Upper lobe of left lung (tissue), 6 donors: ENCODE measurements around the gene STX8. TPM values are rescaled to one million over a fixed set of nuclear protein-coding genes. Genes with fewer than 3 reads are reported as not detected.

Experiments used
- ATAC-seq, 2 donors: fragments of 200-7000 bp; cut with Tn5 transposase; one replicate each; pipeline ENCODE4 v1.9.1; 2022; ENCODE audit warnings: mild to moderate bottlenecking in 2 of 2, moderate library complexity in 2 of 2; ENCODE audit not compliant: low FRiP score in 2 of 2
- DNase-seq, 2 donors: peaks; one replicate each; pipeline ENCODE4 v3.0.0-alpha.2; 2019 to 2020
- H3K27ac ChIP-seq, 4 donors: fragments of 200-600 bp; sonication (generic); one replicate each; pipeline ENCODE4 v1.5.1; 2016 to 2019
- H3K27me3 ChIP-seq, 4 donors: fragments of 200-600 bp; sonication (generic); one replicate each; pipeline ENCODE4 v1.5.1; 2017 to 2019
- H3K36me3 ChIP-seq, 4 donors: fragments of 200-600 bp; sonication (generic); one replicate each; pipeline ENCODE4 v1.5.1; 2016 to 2019
- H3K4me1 ChIP-seq, 4 donors: fragments of 200-600 bp; sonication (generic); one replicate each; pipeline ENCODE4 v1.5.1; 2018 to 2019
- H3K4me3 ChIP-seq, 4 donors: fragments of 200-600 bp; sonication (generic); one replicate each; pipeline ENCODE4 v1.5.1; 2017 to 2019; ENCODE audit warnings: mild to moderate bottlenecking in 2 of 4, moderate library complexity in 1 of 4
- H3K9me3 ChIP-seq, 4 donors: fragments of 200-600 bp; sonication (generic); one replicate each; pipeline ENCODE4 v1.5.1; 2018 to 2019
- EP300 ChIP-seq, 4 donors: sonication (generic); formaldehyde crosslinking; IDR thresholded peaks; one replicate each; pipeline ENCODE4 v1.5.1; 2017; ENCODE audit warnings: antibody characterized with exemption in 4 of 4, control low read depth in 2 of 4
- POLR2A ChIP-seq, 4 donors: fragments of 450-650 bp; IDR thresholded peaks; one replicate each; pipeline ENCODE4 v1.5.1; 2016 to 2017; ENCODE audit warnings: antibody characterized with exemption in 4 of 4, mild to moderate bottlenecking in 2 of 4
- POLR2AphosphoS5 ChIP-seq, 2 donors: sonication (generic); formaldehyde crosslinking; IDR thresholded peaks; one replicate each; pipeline ENCODE4 v1.5.1; 2017; ENCODE audit warnings: antibody characterized with exemption in 2 of 2
- WGBS, 2 donors: methylation state at CpG; one replicate each; pipeline ENCODE4 v1.1.5; 2017 to 2018; 5-methylcytosine and 5-hydroxymethylcytosine counted together
- total RNA-seq, 6 donors: library from RNA; depleted of rRNA in 4 of 6; stranded (reverse); fragments of >200 nt in 4 of 6; gene quantifications; one replicate each; pipeline versions ENCODE4 v1.1.0 to v1.2.1, GENCODE V29; 2016 to 2021
- TF ChIP-seq, protein P1 (sequence below), 6 experiments: fragments of 450-650 bp in 4 of 6; fragments of 200-600 bp in 2 of 6; sonication (generic) in 2 of 6; IDR thresholded peaks; one replicate each; pipeline ENCODE4 v1.5.1; 2016 to 2019; ENCODE audit warnings: antibody characterized with exemption in 6 of 6
- donor health status: DM: no; HTN: no; CAD: no; lungs with moderate emphysema.
- donor health status: DM: no; HTN: yes; CAD: no; lungs with severe emphysema.

STX8 gene
- total RNA-seq, 6 donors from 2014 or later: 39.2 to 138 (median 52.3) TPM

DNA sequence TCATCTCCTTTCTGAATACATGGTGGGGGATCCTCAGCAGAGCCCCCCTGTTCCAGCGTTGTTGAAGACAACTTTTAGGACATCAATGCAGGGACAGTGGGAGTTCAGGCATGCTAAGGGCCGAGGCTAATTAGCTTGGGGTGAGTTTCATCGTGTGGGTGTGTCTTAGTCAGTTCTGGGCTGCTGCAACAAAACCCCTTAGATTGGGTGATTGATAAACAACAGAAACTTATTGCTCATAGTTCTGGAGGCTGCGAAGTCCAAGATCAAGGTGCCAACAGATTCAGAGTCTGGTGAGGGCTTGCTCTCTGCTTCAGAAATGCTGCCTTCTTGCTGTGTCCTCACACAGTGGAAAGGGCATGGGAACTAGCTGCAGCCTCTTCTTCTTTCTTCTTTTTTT is 340.3 kb downstream of the STX8 start:
- H3K27me3 ChIP-seq: peaks cover 0 to 3% (median 0%) of the 10 kb centered on the region in 4 donors
- peaks cover 9 to 17% (median 11%) of the 10 kb centered on the region in 4 donors for H3K4me1 ChIP-seq
- ATAC-seq: no peak
- no peak for DNase-seq
- H3K36me3 ChIP-seq: no peaks in the 10 kb centered on the region
- H3K27ac ChIP-seq: no peak overlapping the region
- no peak overlapping the region for H3K4me3 ChIP-seq
- H3K9me3 ChIP-seq: no peaks in the 10 kb centered on the region
- 84 to 87% methylated on average over 4 of the region's 4 CpGs for whole genome bisulfite sequencing, 2 donors
- TF ChIP-seq POLR2AphosphoS5 (IDR thresholded peaks at IDR 0.05): no peak
- TF ChIP-seq EP300 (IDR thresholded peaks at IDR 0.05): no peak

GRCh38 chr17:9234389-9234945 is 341.2 kb downstream of the STX8 start:
- Histone ChIP-seq H3K4me3 (no peak overlapping the region), H3K36me3 (no peaks in the 10 kb centered on the region), H3K4me1 (peaks cover 4 to 10% (median 6%) of the 10 kb centered on the region in 4 donors), H3K9me3 (no peaks in the 10 kb centered on the region), H3K27ac (no peak overlapping the region), H3K27me3 (peaks cover 0 to 3% (median 0%) of the 10 kb centered on the region in 4 donors)
- no peak for TF ChIP-seq EP300 (IDR thresholded peaks at IDR 0.05)
- TF ChIP-seq POLR2AphosphoS5 (IDR thresholded peaks at IDR 0.05): no peak
- TF ChIP-seq, protein P1, sequence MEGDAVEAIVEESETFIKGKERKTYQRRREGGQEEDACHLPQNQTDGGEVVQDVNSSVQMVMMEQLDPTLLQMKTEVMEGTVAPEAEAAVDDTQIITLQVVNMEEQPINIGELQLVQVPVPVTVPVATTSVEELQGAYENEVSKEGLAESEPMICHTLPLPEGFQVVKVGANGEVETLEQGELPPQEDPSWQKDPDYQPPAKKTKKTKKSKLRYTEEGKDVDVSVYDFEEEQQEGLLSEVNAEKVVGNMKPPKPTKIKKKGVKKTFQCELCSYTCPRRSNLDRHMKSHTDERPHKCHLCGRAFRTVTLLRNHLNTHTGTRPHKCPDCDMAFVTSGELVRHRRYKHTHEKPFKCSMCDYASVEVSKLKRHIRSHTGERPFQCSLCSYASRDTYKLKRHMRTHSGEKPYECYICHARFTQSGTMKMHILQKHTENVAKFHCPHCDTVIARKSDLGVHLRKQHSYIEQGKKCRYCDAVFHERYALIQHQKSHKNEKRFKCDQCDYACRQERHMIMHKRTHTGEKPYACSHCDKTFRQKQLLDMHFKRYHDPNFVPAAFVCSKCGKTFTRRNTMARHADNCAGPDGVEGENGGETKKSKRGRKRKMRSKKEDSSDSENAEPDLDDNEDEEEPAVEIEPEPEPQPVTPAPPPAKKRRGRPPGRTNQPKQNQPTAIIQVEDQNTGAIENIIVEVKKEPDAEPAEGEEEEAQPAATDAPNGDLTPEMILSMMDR (IDR thresholded peaks at IDR 0.05): no peak
- no peak for TF ChIP-seq POLR2A (IDR thresholded peaks at IDR 0.05)
- ATAC-seq (no peak), DNase-seq (no peak)
- 81 to 84% methylated on average over 8 of the region's 8 CpGs for WGBS, 2 donors

GRCh38 chr17:9233761-9234160 is 341.9 kb downstream of the STX8 start:
- TF ChIP-seq EP300 (IDR thresholded peaks at IDR 0.05): no peak
- no peak for TF ChIP-seq POLR2A (IDR thresholded peaks at IDR 0.05)
- TF ChIP-seq, protein P1 (IDR thresholded peaks at IDR 0.05): no peak
- Histone ChIP-seq H3K4me3 (no peak overlapping the region), H3K4me1 (peaks cover 0 to 3% (median 0%) of the 10 kb centered on the region in 4 donors), H3K27me3 (peaks cover 0 to 3% (median 0%) of the 10 kb centered on the region in 4 donors), H3K27ac (no peak overlapping the region), H3K36me3 (no peaks in the 10 kb centered on the region), H3K9me3 (no peaks in the 10 kb centered on the region)
- peak in 1 of 2 donors; percentile 61 for DNase-seq
- 69 to 84% methylated on average over 2 to 7 of the region's 7 CpGs for WGBS, 2 donors
- ATAC-seq: no peak

DNA sequence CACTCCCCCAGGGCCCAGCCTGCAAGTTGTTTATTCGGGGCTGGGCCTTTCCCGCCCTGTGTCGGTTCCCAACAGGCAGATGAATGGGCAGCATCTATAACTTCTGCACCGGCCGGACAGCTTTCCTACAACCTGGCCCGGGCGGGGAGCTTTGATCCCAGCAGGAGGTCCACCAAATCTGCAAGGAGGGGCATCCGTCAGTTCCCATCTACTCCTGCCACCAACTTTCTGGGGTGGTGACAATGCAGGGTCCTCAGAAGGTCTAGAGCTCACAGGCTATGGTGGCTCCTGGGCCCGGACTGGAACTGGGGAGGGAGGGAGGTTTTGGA is 342.4 kb downstream of the STX8 start:
- peaks cover 0 to 3% (median 0%) of the 10 kb centered on the region in 4 donors for H3K27me3 ChIP-seq
- DNase-seq: no peak
- no peak overlapping the region for H3K4me3 ChIP-seq
- no peaks in the 10 kb centered on the region for H3K36me3 ChIP-seq
- TF ChIP-seq POLR2AphosphoS5 (IDR thresholded peaks at IDR 0.05): no peak
- no peak for TF ChIP-seq EP300 (IDR thresholded peaks at IDR 0.05)
- no peak for ATAC-seq
- no peak overlapping the region for H3K27ac ChIP-seq
- 57 to 60% methylated on average over 1 to 9 of the region's 9 CpGs for WGBS, 2 donors
- H3K4me1 ChIP-seq: no peaks in the 10 kb centered on the region
- no peaks in the 10 kb centered on the region for H3K9me3 ChIP-seq

DNA sequence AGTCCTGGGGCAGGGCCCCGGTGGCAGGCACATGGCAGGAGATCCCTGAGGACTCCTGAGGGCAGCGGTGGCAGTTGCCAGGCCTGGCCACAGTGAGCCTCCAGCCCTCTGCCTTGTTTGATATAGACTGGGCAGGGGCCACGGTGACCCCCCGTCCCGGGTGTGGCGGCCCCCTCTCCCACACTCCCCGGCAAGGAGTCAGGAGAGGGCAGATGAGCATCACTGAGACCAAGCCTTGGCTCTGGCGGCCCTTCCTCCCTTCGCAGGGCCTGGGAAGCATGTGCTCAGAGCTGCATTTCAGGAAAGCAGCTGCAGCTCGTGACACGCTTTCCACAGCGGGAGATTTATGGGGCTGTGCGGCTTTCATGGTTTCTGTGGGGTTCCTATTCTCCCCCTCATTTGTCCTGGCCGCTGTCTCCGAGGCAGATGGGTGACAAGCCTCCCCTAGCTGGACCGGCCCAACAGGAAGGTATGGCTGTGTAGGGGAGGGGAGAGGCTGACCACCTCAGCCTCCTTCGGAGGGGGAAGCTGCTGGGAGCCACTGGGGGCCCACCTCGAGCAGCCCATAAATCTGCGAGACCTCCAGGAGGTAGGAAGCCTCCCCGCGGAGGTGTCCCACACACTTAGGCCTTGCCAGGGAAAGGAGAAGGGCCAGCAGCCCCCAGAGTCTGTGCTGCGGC is 342.9 kb downstream of the STX8 start:
- 15 to 53% methylated on average over 7 to 20 of the region's 22 CpGs for WGBS, 2 donors
- H3K4me1 ChIP-seq: no peaks in the 10 kb centered on the region
- DNase-seq (peak in 1 of 2 donors; percentile 77), ATAC-seq (no peak)
- H3K4me3 ChIP-seq: no peak overlapping the region
- no peaks in the 10 kb centered on the region for H3K36me3 ChIP-seq
- TF ChIP-seq, protein P1 (IDR thresholded peaks at IDR 0.05): no peak
- TF ChIP-seq EP300 (IDR thresholded peaks at IDR 0.05) (no peak), POLR2AphosphoS5 (IDR thresholded peaks at IDR 0.05) (no peak), POLR2A (IDR thresholded peaks at IDR 0.05) (no peak)
- peaks cover 0 to 3% (median 0%) of the 10 kb centered on the region in 4 donors for H3K27me3 ChIP-seq
- H3K27ac ChIP-seq: no peak overlapping the region
- H3K9me3 ChIP-seq: no peaks in the 10 kb centered on the region

DNA sequence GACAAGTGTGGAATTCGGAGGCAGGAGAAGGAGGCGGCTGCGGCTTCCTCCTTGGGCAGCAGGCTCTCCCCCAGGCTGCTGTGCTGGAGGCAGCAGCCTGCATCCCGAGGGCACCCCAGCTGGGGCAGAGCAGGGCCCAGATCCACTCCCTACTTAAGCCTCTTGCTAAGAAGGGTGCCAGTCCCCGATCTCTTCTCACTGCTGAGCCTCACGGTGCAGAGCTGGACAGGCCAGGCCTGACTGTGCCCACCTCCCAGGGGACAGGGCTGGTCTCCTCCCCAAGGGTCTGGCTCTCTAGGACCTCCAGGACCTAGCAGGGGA is 343.5 kb downstream of the STX8 start:
- no peak for DNase-seq
- TF ChIP-seq EP300 (IDR thresholded peaks at IDR 0.05) (no peak), POLR2A (IDR thresholded peaks at IDR 0.05) (no peak), POLR2AphosphoS5 (IDR thresholded peaks at IDR 0.05) (no peak)
- TF ChIP-seq, protein P1 (IDR thresholded peaks at IDR 0.05): no peak
- Histone ChIP-seq H3K9me3 (no peaks in the 10 kb centered on the region), H3K4me1 (no peaks in the 10 kb centered on the region), H3K36me3 (no peaks in the 10 kb centered on the region), H3K27ac (no peak overlapping the region), H3K4me3 (no peak overlapping the region), H3K27me3 (peaks cover 0 to 3% (median 0%) of the 10 kb centered on the region in 4 donors)
- WGBS, 2 donors: 79% methylated on average over 6 of the region's 6 CpGs; no CpG with 5 or more reads in 1 of the 2 donors
- ATAC-seq: no peak
